ENCODE results near the gene CLGN.

Gene CLGN

GRCh38 chr4:140368686-140369085, 58.8 kb downstream of the CLGN start:
- TF ChIP-seq CTCF (IDR thresholded peaks at IDR 0.05; ENCODE audit: poor library complexity, severe bottlenecking) = no peak
- H3K27me3 ChIP-seq (ENCODE audit: insufficient read depth, poor library complexity, severe bottlenecking) = no peaks in the 10 kb centered on the region
- DNase-seq (ENCODE audit: low spot score) (no peak), ATAC-seq (ENCODE audit: low read depth) (no peak)
- no peak overlapping the region for H3K4me3 ChIP-seq (ENCODE audit: severe bottlenecking)
- no peaks in the 10 kb centered on the region for H3K9me3 ChIP-seq (ENCODE audit: severe bottlenecking)
- no peaks in the 10 kb centered on the region for H3K36me3 ChIP-seq (ENCODE audit: low read depth)
- peaks cover 15% of the 10 kb centered on the region for H3K4me1 ChIP-seq (ENCODE audit: insufficient read depth, poor library complexity, severe bottlenecking)
- peak overlapping the region; percentile 37 for H3K27ac ChIP-seq (ENCODE audit: poor library complexity, severe bottlenecking)

- ATAC-seq (ENCODE audit: low read depth) (peak; percentile 83), DNase-seq (ENCODE audit: low spot score) (no peak)
- Histone ChIP-seq H3K9me3 (ENCODE audit: severe bottlenecking) (no peaks in the 10 kb centered on the region), H3K27me3 (ENCODE audit: insufficient read depth, poor library complexity, severe bottlenecking) (no peaks in the 10 kb centered on the region), H3K36me3 (ENCODE audit: low read depth) (no peaks in the 10 kb centered on the region), H3K27ac (ENCODE audit: poor library complexity, severe bottlenecking) (peak overlapping the region; percentile 37), H3K4me3 (ENCODE audit: severe bottlenecking) (no peak overlapping the region), H3K4me1 (ENCODE audit: insufficient read depth, poor library complexity, severe bottlenecking) (peaks cover 15% of the 10 kb centered on the region)
- no peak for TF ChIP-seq CTCF (IDR thresholded peaks at IDR 0.05; ENCODE audit: poor library complexity, severe bottlenecking)
These were observed 59.7 kb downstream of the CLGN start for GRCh38 chr4:140367738-140368137.

GRCh38 chr4:140363558-140363957, 63.9 kb downstream of the CLGN start:
- Histone ChIP-seq H3K27ac (ENCODE audit: poor library complexity, severe bottlenecking) (no peak overlapping the region), H3K9me3 (ENCODE audit: severe bottlenecking) (no peaks in the 10 kb centered on the region), H3K4me1 (ENCODE audit: insufficient read depth, poor library complexity, severe bottlenecking) (peaks cover 12% of the 10 kb centered on the region), H3K27me3 (ENCODE audit: insufficient read depth, poor library complexity, severe bottlenecking) (no peaks in the 10 kb centered on the region), H3K36me3 (ENCODE audit: low read depth) (no peaks in the 10 kb centered on the region), H3K4me3 (ENCODE audit: severe bottlenecking) (no peak overlapping the region)
- ATAC-seq (ENCODE audit: low read depth) (no peak), DNase-seq (ENCODE audit: low spot score) (no peak)
- no peak for TF ChIP-seq CTCF (IDR thresholded peaks at IDR 0.05; ENCODE audit: poor library complexity, severe bottlenecking)

- ATAC-seq (ENCODE audit: low read depth) = no peak
- H3K27ac ChIP-seq (ENCODE audit: poor library complexity, severe bottlenecking) = no peak overlapping the region
- no peak for DNase-seq (ENCODE audit: low spot score)
- H3K4me3 ChIP-seq (ENCODE audit: severe bottlenecking) = no peak overlapping the region
- no peaks in the 10 kb centered on the region for H3K27me3 ChIP-seq (ENCODE audit: insufficient read depth, poor library complexity, severe bottlenecking)
- H3K36me3 ChIP-seq (ENCODE audit: low read depth) = no peaks in the 10 kb centered on the region
- H3K9me3 ChIP-seq (ENCODE audit: severe bottlenecking) = no peaks in the 10 kb centered on the region
- TF ChIP-seq CTCF (IDR thresholded peaks at IDR 0.05; ENCODE audit: poor library complexity, severe bottlenecking) = no peak
- peaks cover 7% of the 10 kb centered on the region for H3K4me1 ChIP-seq (ENCODE audit: insufficient read depth, poor library complexity, severe bottlenecking)
These were observed 64.4 kb downstream of the CLGN start for GRCh38 chr4:140363051-140363450.

DNA sequence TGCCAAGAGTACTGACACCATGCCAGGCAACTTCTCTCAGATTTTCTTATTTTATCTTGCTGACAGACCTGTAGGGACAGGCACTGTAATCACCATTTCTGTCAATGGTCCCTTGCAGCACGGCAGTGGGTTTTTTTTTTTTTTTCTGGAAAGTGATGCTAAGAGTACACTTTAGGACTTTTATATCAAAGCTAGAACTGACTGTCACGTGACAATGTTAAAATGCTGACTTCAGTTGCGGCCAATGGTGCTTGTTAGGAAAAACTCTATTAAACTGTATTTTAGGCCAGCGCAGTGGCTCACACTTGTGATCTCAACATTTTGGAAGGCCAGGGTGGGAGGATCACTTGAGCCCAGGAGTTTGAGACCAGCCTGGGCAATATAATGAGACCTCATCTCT, 66.3 kb downstream of the CLGN start:
- H3K27ac ChIP-seq (ENCODE audit: poor library complexity, severe bottlenecking) = no peak overlapping the region
- H3K4me1 ChIP-seq (ENCODE audit: insufficient read depth, poor library complexity, severe bottlenecking) = no peaks in the 10 kb centered on the region
- no peak for TF ChIP-seq CTCF (IDR thresholded peaks at IDR 0.05; ENCODE audit: poor library complexity, severe bottlenecking)
- H3K27me3 ChIP-seq (ENCODE audit: insufficient read depth, poor library complexity, severe bottlenecking) = no peaks in the 10 kb centered on the region
- H3K36me3 ChIP-seq (ENCODE audit: low read depth) = no peaks in the 10 kb centered on the region
- DNase-seq (ENCODE audit: low spot score) = no peak
- H3K9me3 ChIP-seq (ENCODE audit: severe bottlenecking) = no peaks in the 10 kb centered on the region
- ATAC-seq (ENCODE audit: low read depth) = no peak
- no peak overlapping the region for H3K4me3 ChIP-seq (ENCODE audit: severe bottlenecking)

All from RWPE2 (cell line).